ENCODE data around the gene UGT3A2.

- no peak for TF ChIP-seq CTCF (IDR thresholded peaks at IDR 0.05; ENCODE audit: poor library complexity)
- TF ChIP-seq EZH2 (IDR thresholded peaks at IDR 0.05; ENCODE audit: borderline replicate concordance), result no peak
- TF ChIP-seq EZH2phosphoT487 (IDR thresholded peaks at IDR 0.05; ENCODE audit: low read depth, severe bottlenecking, unreplicated experiment), result no peak
These were observed 16.7 kb downstream of the UGT3A2 start for GRCh38 chr5:36049949-36050348.
